PFSK-1 (cell line): ENCODE data around the gene PRPF39.

Experiments
- FOXP2 ChIP-seq: optimal IDR thresholded peaks from 2 replicates; pipeline ENCODE3; 2011; ENCODE audit warnings: borderline replicate concordance, control low read depth, inconsistent platforms; ENCODE audit not compliant: insufficient read depth; ENCODE audit errors: extremely low read length, extremely low read depth
- POLR2AphosphoS5 ChIP-seq: IDR thresholded peaks from 2 replicates; pipeline ENCODE4 v1.6.1; 2012; ENCODE audit warnings: low read depth, mild to moderate bottlenecking, control low read depth, low read length, moderate library complexity
- SIN3A ChIP-seq: IDR thresholded peaks from 2 replicates; pipeline ENCODE4 v1.6.1; 2012; ENCODE audit warnings: mild to moderate bottlenecking, low read length, moderate library complexity, borderline replicate concordance; ENCODE audit not compliant: insufficient read depth
- TAF1 ChIP-seq: IDR thresholded peaks from 2 replicates; pipeline ENCODE4 v1.6.1; 2012; ENCODE audit warnings: low read length, control low read depth, borderline replicate concordance; ENCODE audit not compliant: insufficient read depth
- TF ChIP-seq, protein P1 (sequence below), 2 experiments: IDR thresholded peaks; 2 replicates each; pipeline versions ENCODE4 v1.6.1 to v1.8.0; 2011 to 2012; ENCODE audit warnings: low read depth in 2 of 2, low read length in 2 of 2, control low read depth in 1 of 2, inconsistent platforms in 1 of 2, mild to moderate bottlenecking in 1 of 2, moderate library complexity in 1 of 2; ENCODE audit not compliant: insufficient read depth in 1 of 2

The PRPF39 gene

DNA sequence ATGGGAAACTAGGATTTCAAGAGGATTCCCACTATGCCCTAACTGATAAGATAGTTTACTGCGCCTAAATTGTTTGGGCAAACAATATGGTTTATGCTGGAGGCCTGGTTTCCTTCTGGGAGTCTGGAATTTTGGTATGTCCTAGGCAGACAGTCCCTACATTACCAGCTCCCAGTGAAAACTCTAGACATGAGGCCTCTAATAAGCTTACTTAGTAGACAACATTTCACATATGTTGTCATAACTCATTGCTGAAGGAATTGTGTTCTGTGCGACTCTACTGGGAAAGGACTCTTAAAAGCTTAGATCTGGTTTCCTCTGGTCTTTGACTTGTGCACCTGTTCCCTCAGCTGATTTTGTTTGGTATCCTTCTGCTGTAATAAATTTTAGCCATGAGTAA lies 18.0 kb upstream of the PRPF39 start:
- TF ChIP-seq, protein P1, sequence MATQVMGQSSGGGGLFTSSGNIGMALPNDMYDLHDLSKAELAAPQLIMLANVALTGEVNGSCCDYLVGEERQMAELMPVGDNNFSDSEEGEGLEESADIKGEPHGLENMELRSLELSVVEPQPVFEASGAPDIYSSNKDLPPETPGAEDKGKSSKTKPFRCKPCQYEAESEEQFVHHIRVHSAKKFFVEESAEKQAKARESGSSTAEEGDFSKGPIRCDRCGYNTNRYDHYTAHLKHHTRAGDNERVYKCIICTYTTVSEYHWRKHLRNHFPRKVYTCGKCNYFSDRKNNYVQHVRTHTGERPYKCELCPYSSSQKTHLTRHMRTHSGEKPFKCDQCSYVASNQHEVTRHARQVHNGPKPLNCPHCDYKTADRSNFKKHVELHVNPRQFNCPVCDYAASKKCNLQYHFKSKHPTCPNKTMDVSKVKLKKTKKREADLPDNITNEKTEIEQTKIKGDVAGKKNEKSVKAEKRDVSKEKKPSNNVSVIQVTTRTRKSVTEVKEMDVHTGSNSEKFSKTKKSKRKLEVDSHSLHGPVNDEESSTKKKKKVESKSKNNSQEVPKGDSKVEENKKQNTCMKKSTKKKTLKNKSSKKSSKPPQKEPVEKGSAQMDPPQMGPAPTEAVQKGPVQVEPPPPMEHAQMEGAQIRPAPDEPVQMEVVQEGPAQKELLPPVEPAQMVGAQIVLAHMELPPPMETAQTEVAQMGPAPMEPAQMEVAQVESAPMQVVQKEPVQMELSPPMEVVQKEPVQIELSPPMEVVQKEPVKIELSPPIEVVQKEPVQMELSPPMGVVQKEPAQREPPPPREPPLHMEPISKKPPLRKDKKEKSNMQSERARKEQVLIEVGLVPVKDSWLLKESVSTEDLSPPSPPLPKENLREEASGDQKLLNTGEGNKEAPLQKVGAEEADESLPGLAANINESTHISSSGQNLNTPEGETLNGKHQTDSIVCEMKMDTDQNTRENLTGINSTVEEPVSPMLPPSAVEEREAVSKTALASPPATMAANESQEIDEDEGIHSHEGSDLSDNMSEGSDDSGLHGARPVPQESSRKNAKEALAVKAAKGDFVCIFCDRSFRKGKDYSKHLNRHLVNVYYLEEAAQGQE (IDR thresholded peaks at IDR 0.05; ENCODE audit: insufficient read depth in 1 of 2, low read depth in 2 of 2, low read length in 2 of 2) = no peak
- TF ChIP-seq POLR2AphosphoS5 (no peak), TAF1 (no peak), SIN3A (no peak), FOXP2 (no peak)

GRCh38 chr14:45066667-45067066 lies 17.2 kb upstream of the PRPF39 start:
- TF ChIP-seq, protein P1 (IDR thresholded peaks at IDR 0.05; ENCODE audit: insufficient read depth in 1 of 2, low read depth in 2 of 2, low read length in 2 of 2) = no peak
- TF ChIP-seq FOXP2 = no peak
- TF ChIP-seq TAF1 = no peak
- no peak for TF ChIP-seq POLR2AphosphoS5
- TF ChIP-seq SIN3A = no peak

DNA sequence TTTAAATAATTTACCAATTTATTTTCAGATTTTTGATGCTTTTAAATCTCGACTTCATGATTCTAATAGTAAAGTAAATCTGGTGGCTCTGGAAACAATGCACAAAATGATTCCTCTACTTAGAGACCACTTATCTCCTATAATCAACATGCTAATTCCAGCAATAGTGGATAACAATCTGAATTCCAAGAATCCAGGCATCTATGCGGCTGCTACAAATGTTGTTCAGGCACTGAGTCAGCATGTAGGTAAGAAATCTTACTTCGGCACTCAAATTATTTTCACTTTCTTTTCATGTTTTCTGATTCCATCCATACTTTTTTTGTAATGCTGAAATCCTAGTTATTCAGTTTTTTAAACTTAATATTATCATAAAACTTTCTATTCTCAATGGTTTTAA lies 15.5 kb upstream of the PRPF39 start:
- TF ChIP-seq, protein P1 (IDR thresholded peaks at IDR 0.05; ENCODE audit: insufficient read depth in 1 of 2, low read depth in 2 of 2, low read length in 2 of 2) = no peak
- TF ChIP-seq POLR2AphosphoS5 (no peak), TAF1 (no peak), FOXP2 (no peak), SIN3A (no peak)

DNA sequence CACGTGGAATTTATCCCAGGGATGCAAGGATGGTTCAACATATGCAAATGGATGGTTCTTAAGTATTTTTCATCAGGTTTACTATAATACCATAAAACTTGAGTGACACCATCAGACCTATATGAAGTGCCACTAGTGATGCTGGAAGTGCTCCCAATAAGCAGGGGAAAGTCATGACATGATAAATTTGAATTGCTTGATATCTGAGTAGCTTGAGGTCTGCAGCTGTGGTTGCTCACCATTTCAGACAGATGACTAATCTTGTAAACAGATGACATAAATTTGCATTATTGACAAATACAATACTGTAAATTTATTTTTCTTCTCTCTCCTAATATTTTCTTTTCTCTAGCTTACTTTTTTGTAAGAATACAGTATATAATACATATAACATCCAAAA lies 13.7 kb upstream of the PRPF39 start:
- TF ChIP-seq FOXP2 (no peak), TAF1 (no peak), POLR2AphosphoS5 (no peak), SIN3A (no peak)
- TF ChIP-seq, protein P1 (IDR thresholded peaks at IDR 0.05; ENCODE audit: insufficient read depth in 1 of 2, low read depth in 2 of 2, low read length in 2 of 2) = no peak

DNA sequence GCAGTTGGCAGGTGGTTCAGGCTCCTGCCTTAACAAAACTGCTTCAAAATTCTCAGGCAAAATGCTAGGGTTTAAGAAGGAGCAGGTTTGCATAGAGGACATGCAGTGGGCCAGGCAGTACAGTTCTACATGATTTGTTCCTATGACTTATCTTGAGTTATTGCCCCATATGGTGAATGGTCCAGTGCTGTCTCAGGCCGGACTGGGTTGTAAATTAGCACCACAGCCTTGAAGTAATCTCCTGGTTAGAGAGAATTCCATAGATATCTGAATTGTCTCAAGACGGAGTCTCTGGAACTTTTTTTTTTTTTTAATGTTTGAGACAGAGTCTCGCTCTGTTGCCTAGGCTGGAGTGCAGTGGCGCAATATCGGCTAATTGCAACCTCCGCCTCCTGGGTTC lies 11.8 kb upstream of the PRPF39 start:
- TF ChIP-seq FOXP2 = no peak
- TF ChIP-seq SIN3A = no peak
- TF ChIP-seq, protein P1 (IDR thresholded peaks at IDR 0.05; ENCODE audit: insufficient read depth in 1 of 2, low read depth in 2 of 2, low read length in 2 of 2) = no peak
- no peak for TF ChIP-seq POLR2AphosphoS5
- no peak for TF ChIP-seq TAF1
